Left ventricle myocardium inferior (tissue), 1 donor: ENCODE measurements around the gene SNORC. TPM values are rescaled to one million over a fixed set of nuclear protein-coding genes. Genes with fewer than 3 reads are reported as not detected.
"Not testable (repeated sequence)": the region's sequence is repeated elsewhere in the genome, so short reads cannot be mapped to it uniquely, and the experiment has no call there.

ENCODE experiments used
- DNase-seq: peaks from one replicate; pipeline ENCODE4 v3.0.0-alpha.2; 2020
- H3K27ac ChIP-seq: fragments of 200-600 bp; replicated peaks from 2 replicates; pipeline ENCODE4 v1.8.0; 2021
- H3K27me3 ChIP-seq: fragments of 200-600 bp; 2 replicates; pipeline ENCODE4 v1.8.0; 2021; ENCODE audit warnings: low read depth
- H3K36me3 ChIP-seq: fragments of 200-600 bp; 2 replicates; pipeline ENCODE4 v1.8.0; 2021
- H3K4me1 ChIP-seq: fragments of 200-600 bp; 2 replicates; pipeline ENCODE4 v1.8.0; 2021
- H3K4me3 ChIP-seq: fragments of 200-600 bp; 2 replicates; pipeline ENCODE4 v1.8.0; 2021; ENCODE audit warnings: mild to moderate bottlenecking, moderate library complexity
- H3K9me3 ChIP-seq: fragments of 200-600 bp; replicated peaks from 2 replicates; pipeline ENCODE4 v1.8.0; 2021
- CTCF ChIP-seq: fragments of 200-600 bp; IDR thresholded peaks from 2 replicates; pipeline ENCODE4 v1.8.0; 2021; ENCODE audit warnings: antibody characterized with exemption, mild to moderate bottlenecking, borderline replicate concordance
- intact Hi-C: fragments of 100-400 bp; cut with micrococcal nuclease; formaldehyde crosslinking; loops from one replicate; pipeline ENCODE4 v1.11.0; 2022
- total RNA-seq: library from RNA; stranded (reverse); fragmentation: NEBNext Ultra II Directional; extraction: Animal tissue kit (Norgen Biotek cat#: 25700); gene quantifications from one replicate; pipeline ENCODE4 v1.2.1, GENCODE V29; 2021
- donor health status: DM: no; HTN: yes; CAD: no; lungs with severe emphysema.

SNORC gene
- total RNA-seq, 1 donor from 2014 or later, result 1.0 TPM

GRCh38 chr2:232898592-232899543 lies 28.8 kb downstream of the SNORC start:
- no peak for DNase-seq
- H3K9me3 ChIP-seq, result no peaks in the 10 kb centered on the region
- no peak overlapping the region for H3K4me3 ChIP-seq
- H3K4me1 ChIP-seq, result no peaks in the 10 kb centered on the region
- H3K27ac ChIP-seq, result no peak overlapping the region
- H3K36me3 ChIP-seq, result no peaks in the 10 kb centered on the region
- intact Hi-C loops, result no loop called here
- peaks cover 55% of the 10 kb centered on the region for H3K27me3 ChIP-seq
- no peak for TF ChIP-seq CTCF

GRCh38 chr2:232900811-232901735 lies 31.0 kb downstream of the SNORC start:
- H3K4me1 ChIP-seq, result no peaks in the 10 kb centered on the region
- H3K36me3 ChIP-seq, result no peaks in the 10 kb centered on the region
- H3K4me3 ChIP-seq, result no peak overlapping the region
- no peak for DNase-seq
- intact Hi-C loops, result no loop called here
- peaks cover 37% of the 10 kb centered on the region for H3K27me3 ChIP-seq
- H3K27ac ChIP-seq, result no peak overlapping the region
- TF ChIP-seq CTCF, result no peak
- no peaks in the 10 kb centered on the region for H3K9me3 ChIP-seq

GRCh38 chr2:232901736-232902578 lies 31.9 kb downstream of the SNORC start:
- intact Hi-C loops, result no loop called here
- DNase-seq, result no peak

GRCh38 chr2:232903989-232904388 lies 33.9 kb downstream of the SNORC start:
- Histone ChIP-seq H3K4me1 (no peaks in the 10 kb centered on the region), H3K36me3 (no peaks in the 10 kb centered on the region), H3K4me3 (no peak overlapping the region), H3K27me3 (peaks cover 52% of the 10 kb centered on the region), H3K9me3 (no peaks in the 10 kb centered on the region), H3K27ac (no peak overlapping the region)
- TF ChIP-seq CTCF, result no peak
- no peak for DNase-seq
- intact Hi-C loops, result no loop called here

More at GRCh38 chr2:232901736-232902578, 31.9 kb downstream of the SNORC start:
- H3K27ac ChIP-seq, result no peak overlapping the region
- H3K4me1 ChIP-seq, result no peaks in the 10 kb centered on the region
- TF ChIP-seq CTCF, result no peak
- H3K27me3 ChIP-seq, result peaks cover 36% of the 10 kb centered on the region
- H3K36me3 ChIP-seq, result no peaks in the 10 kb centered on the region
- H3K9me3 ChIP-seq, result no peaks in the 10 kb centered on the region
- H3K4me3 ChIP-seq, result no peak overlapping the region

GRCh38 chr2:232906867-232907717 lies 37.0 kb downstream of the SNORC start:
- H3K36me3 ChIP-seq, H3K27ac ChIP-seq, intact Hi-C loops, H3K4me1 ChIP-seq, H3K4me3 ChIP-seq, DNase-seq: not testable (repeated sequence)
- peaks cover 23% of the 10 kb centered on the region for H3K9me3 ChIP-seq
- H3K27me3 ChIP-seq, result peaks cover 66% of the 10 kb centered on the region

GRCh38 chr2:232907718-232908085 lies 37.6 kb downstream of the SNORC start:
- DNase-seq, result not testable (repeated sequence)

More at GRCh38 chr2:232907718-232908085, 37.6 kb downstream of the SNORC start:
- H3K27me3 ChIP-seq, result peaks cover 62% of the 10 kb centered on the region
- intact Hi-C loops, H3K36me3 ChIP-seq, H3K4me3 ChIP-seq, H3K27ac ChIP-seq, H3K4me1 ChIP-seq: not testable (repeated sequence)
- peaks cover 29% of the 10 kb centered on the region for H3K9me3 ChIP-seq
